Mucosa of stomach (tissue), 1 donor: Measurements from ENCODE around the gene SCG5.

Source experiments
- H3K27me3 ChIP-seq: one replicate; pipeline ENCODE4 v1.7.0; 2013; ENCODE audit warnings: mild to moderate bottlenecking, low read length; ENCODE audit not compliant: control insufficient read depth, insufficient read depth
- H3K36me3 ChIP-seq: one replicate; pipeline ENCODE4 v1.7.0; 2013; ENCODE audit warnings: low read length; ENCODE audit not compliant: control insufficient read depth, insufficient read depth
- H3K4me1 ChIP-seq: one replicate; pipeline ENCODE4 v1.7.0; 2013; ENCODE audit warnings: mild to moderate bottlenecking, low read length; ENCODE audit not compliant: control insufficient read depth, insufficient read depth
- H3K4me3 ChIP-seq: one replicate; pipeline ENCODE4 v1.7.0; 2013; ENCODE audit warnings: low read length
- H3K9ac ChIP-seq: one replicate; pipeline ENCODE4 v1.7.0; 2013; ENCODE audit warnings: mild to moderate bottlenecking, low read length, moderate library complexity
- H3K9me3 ChIP-seq: one replicate; pipeline ENCODE4 v1.7.0; 2013; ENCODE audit warnings: mild to moderate bottlenecking, low read length, moderate library complexity; ENCODE audit not compliant: control insufficient read depth
- donor health status: Pancreatic carcinoma.

SCG5 gene

DNA sequence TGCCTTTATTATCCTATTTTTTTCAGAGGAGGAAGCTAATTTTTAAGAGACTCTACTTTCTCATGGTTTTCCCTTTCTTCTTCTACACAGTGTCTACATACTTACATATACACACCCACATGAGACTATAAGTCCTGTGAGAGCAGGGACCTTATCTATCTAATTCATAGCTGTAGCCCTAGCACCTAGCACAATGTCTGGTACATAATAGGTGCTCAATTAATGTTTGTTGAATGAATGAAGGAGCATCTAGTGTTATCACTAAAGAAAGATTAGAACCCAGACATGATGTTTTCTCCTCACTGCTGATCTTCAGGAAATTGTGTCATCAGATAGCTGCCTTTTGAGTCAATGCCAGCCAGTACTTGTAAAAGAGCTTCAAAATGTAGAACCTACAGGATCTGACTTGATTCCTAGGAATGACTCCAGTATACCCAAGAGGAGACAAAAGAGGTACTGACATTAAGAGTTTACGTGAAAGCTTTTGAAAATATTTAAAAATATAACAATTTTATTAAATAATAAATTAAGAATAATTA is 2.5 kb downstream of the SCG5 start:
- H3K9ac ChIP-seq = no peak overlapping the region
- no peaks in the 10 kb centered on the region for H3K36me3 ChIP-seq
- H3K9me3 ChIP-seq = no peaks in the 10 kb centered on the region
- peaks cover 5% of the 10 kb centered on the region for H3K27me3 ChIP-seq
- no peaks in the 10 kb centered on the region for H3K4me1 ChIP-seq
- no peak overlapping the region for H3K4me3 ChIP-seq

- H3K9me3 ChIP-seq = no peaks in the 10 kb centered on the region
- H3K4me1 ChIP-seq = no peaks in the 10 kb centered on the region
- H3K27me3 ChIP-seq = peaks cover 5% of the 10 kb centered on the region
- H3K9ac ChIP-seq = no peak overlapping the region
- no peaks in the 10 kb centered on the region for H3K36me3 ChIP-seq
- no peak overlapping the region for H3K4me3 ChIP-seq
Measured at GRCh38 chr15:32646291-32646690, 4.8 kb downstream of the SCG5 start.

- Histone ChIP-seq H3K27me3 (no peaks in the 10 kb centered on the region), H3K9ac (no peak overlapping the region), H3K4me1 (no peaks in the 10 kb centered on the region), H3K36me3 (no peaks in the 10 kb centered on the region), H3K4me3 (no peak overlapping the region), H3K9me3 (no peaks in the 10 kb centered on the region)
Measured at GRCh38 chr15:32649342-32649741, 7.8 kb downstream of the SCG5 start.

- no peak overlapping the region for H3K4me3 ChIP-seq
- H3K27me3 ChIP-seq = no peaks in the 10 kb centered on the region
- H3K36me3 ChIP-seq = no peaks in the 10 kb centered on the region
- H3K9me3 ChIP-seq = no peaks in the 10 kb centered on the region
- no peak overlapping the region for H3K9ac ChIP-seq
- peaks cover 1% of the 10 kb centered on the region for H3K4me1 ChIP-seq
Measured at GRCh38 chr15:32651229-32651837, 9.8 kb downstream of the SCG5 start.

- H3K9me3 ChIP-seq = no peaks in the 10 kb centered on the region
- peaks cover 7% of the 10 kb centered on the region for H3K4me1 ChIP-seq
Measured at GRCh38 chr15:32652178-32652577, 10.7 kb downstream of the SCG5 start.

GRCh38 chr15:32656091-32656490 is 14.6 kb downstream of the SCG5 start:
- Histone ChIP-seq H3K9me3 (no peaks in the 10 kb centered on the region), H3K9ac (no peak overlapping the region), H3K36me3 (no peaks in the 10 kb centered on the region), H3K4me3 (no peak overlapping the region), H3K4me1 (peaks cover 16% of the 10 kb centered on the region), H3K27me3 (no peaks in the 10 kb centered on the region)

More at GRCh38 chr15:32652178-32652577, 10.7 kb downstream of the SCG5 start:
- Histone ChIP-seq H3K4me3 (no peak overlapping the region), H3K36me3 (no peaks in the 10 kb centered on the region), H3K9ac (no peak overlapping the region), H3K27me3 (no peaks in the 10 kb centered on the region)

DNA sequence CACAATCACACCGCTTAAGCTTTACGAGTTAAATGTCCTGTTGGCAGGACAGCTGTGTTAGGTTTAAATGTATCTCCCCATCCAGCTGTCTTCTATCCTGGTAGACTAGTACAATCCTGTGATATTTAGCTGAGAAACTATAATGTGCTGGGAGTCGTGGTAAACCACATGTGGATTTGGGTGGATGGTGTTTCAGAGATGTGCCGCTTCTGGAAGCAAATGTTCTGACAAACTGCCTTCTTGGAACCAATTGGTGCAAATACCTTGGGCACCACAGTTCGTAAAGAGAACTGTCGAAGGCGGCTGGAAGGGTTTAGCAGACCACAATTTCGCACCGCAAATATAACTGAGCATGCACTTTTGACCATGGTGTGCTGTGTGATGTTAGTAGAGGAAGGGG is 15.0 kb downstream of the SCG5 start:
- Histone ChIP-seq H3K36me3 (no peaks in the 10 kb centered on the region), H3K27me3 (no peaks in the 10 kb centered on the region), H3K9ac (no peak overlapping the region), H3K9me3 (no peaks in the 10 kb centered on the region), H3K4me3 (no peak overlapping the region), H3K4me1 (peaks cover 16% of the 10 kb centered on the region)

DNA sequence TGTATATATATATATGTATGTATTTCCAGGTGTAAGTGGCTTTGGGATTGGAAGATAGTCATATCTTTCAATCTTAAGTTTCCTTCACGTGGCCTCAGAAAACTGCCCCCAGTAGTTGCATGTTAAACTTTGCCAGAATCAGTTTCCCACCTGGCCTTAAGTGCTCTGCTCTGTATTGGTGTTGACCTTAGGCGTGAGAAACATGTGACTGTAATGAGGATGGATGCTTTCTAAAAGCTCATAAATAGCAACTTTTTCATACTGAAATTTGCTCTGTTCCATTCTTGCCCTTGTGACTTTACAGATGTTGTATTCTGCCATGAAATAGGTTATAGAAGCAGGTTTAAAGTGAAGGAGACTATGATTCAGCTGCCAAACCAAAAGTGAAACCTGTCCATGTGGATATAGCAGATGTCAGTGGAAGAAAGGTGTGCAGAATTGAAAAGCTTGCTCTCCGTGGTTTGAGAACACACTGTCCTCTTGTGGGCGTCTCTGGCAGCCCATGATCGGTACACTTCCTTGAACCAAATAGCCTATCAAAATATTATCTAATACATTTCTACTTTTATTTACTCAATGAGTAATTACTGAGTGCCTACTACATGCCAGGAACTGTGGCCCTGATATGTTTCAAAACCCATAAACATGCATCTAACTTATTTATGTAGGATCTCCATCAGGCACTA is 15.8 kb downstream of the SCG5 start:
- Histone ChIP-seq H3K9ac (no peak overlapping the region), H3K27me3 (no peaks in the 10 kb centered on the region), H3K4me1 (peaks cover 16% of the 10 kb centered on the region), H3K4me3 (no peak overlapping the region), H3K9me3 (no peaks in the 10 kb centered on the region), H3K36me3 (no peaks in the 10 kb centered on the region)

GRCh38 chr15:32657941-32658340 is 16.4 kb downstream of the SCG5 start:
- no peak overlapping the region for H3K9ac ChIP-seq
- H3K9me3 ChIP-seq = no peaks in the 10 kb centered on the region
- H3K4me1 ChIP-seq = peaks cover 16% of the 10 kb centered on the region
- no peak overlapping the region for H3K4me3 ChIP-seq
- no peaks in the 10 kb centered on the region for H3K27me3 ChIP-seq
- no peaks in the 10 kb centered on the region for H3K36me3 ChIP-seq

DNA sequence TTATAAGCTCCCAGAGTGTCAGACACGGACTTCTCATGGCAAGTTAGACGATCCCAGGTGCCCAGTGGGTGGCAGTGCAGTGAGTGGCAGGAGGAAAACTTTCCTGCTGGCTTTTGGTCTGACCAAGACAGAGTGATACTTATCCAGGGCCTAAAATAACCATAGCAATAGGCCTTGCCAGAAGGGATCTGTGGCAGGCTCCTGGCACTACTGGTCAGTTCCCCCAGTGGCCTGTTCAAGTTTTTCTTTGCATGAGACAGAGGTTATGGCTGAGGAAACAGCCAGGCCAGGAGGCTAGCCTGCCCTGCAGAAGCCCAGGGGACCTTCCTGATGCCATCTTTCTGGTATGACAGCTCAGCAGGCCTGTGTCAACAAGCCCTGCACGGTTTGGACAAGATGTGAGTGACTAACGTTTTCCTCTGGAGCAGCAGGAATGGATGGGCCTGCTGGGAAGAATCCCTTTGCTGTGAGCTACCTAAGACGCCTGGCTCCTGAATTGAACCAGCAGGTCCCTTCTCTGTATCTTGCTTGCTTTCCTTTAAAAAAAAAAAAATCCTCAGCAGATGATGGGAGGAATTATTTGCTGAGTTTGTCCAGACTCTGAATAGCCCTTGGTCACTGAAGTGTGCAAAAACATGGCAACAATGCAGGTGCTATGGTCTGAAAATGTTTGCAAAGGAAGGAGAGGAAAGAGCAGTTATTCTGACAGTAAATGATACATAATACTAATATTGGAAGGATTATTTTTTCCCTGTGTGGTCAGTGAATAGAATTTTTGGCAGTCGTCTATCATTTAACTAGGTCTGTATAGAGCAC is 18.0 kb downstream of the SCG5 start:
- no peaks in the 10 kb centered on the region for H3K9me3 ChIP-seq
- no peaks in the 10 kb centered on the region for H3K36me3 ChIP-seq
- H3K9ac ChIP-seq = no peak overlapping the region
- no peaks in the 10 kb centered on the region for H3K27me3 ChIP-seq
- peaks cover 16% of the 10 kb centered on the region for H3K4me1 ChIP-seq
- no peak overlapping the region for H3K4me3 ChIP-seq

DNA sequence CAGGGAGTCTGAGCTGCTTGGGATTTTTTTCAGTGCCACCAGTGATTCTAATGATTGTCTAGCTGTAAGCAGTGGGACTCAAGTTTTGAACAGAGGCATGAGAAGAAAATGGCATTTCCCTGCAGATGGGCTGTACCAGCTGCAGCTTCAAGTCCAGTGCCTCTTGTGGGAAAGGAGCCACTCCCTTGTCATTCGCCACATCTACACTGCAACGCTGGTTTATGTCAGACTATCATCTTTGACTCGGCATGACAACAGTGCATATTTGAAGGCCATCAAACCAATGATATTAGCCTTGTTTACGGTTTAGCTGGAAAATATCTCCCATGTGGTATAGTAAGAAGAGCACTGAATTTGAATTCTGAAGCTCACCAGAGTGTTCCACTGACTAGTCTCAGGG is 22.2 kb downstream of the SCG5 start:
- H3K27me3 ChIP-seq = no peaks in the 10 kb centered on the region
- H3K36me3 ChIP-seq = no peaks in the 10 kb centered on the region
- H3K9ac ChIP-seq = no peak overlapping the region
- H3K4me3 ChIP-seq = no peak overlapping the region
- H3K4me1 ChIP-seq = no peaks in the 10 kb centered on the region
- no peaks in the 10 kb centered on the region for H3K9me3 ChIP-seq

- no peak overlapping the region for H3K9ac ChIP-seq
- no peaks in the 10 kb centered on the region for H3K4me1 ChIP-seq
- no peaks in the 10 kb centered on the region for H3K9me3 ChIP-seq
- no peaks in the 10 kb centered on the region for H3K27me3 ChIP-seq
- H3K36me3 ChIP-seq = no peaks in the 10 kb centered on the region
- no peak overlapping the region for H3K4me3 ChIP-seq
Measured at GRCh38 chr15:32664796-32665195, 23.3 kb downstream of the SCG5 start.
